ENCODE data around the gene TEKT3.

Gene TEKT3

GRCh38 chr17:15350777-15351477 is 9.5 kb upstream of the TEKT3 start:
- DNase-seq (ENCODE audit: low read depth): no peak

GRCh38 chr17:15349119-15349518 is 7.7 kb upstream of the TEKT3 start:
- no peak for DNase-seq (ENCODE audit: low read depth)

- DNase-seq (ENCODE audit: low read depth): peak; percentile 50
Observed at GRCh38 chr17:15348021-15348420, 6.6 kb upstream of the TEKT3 start.

DNA sequence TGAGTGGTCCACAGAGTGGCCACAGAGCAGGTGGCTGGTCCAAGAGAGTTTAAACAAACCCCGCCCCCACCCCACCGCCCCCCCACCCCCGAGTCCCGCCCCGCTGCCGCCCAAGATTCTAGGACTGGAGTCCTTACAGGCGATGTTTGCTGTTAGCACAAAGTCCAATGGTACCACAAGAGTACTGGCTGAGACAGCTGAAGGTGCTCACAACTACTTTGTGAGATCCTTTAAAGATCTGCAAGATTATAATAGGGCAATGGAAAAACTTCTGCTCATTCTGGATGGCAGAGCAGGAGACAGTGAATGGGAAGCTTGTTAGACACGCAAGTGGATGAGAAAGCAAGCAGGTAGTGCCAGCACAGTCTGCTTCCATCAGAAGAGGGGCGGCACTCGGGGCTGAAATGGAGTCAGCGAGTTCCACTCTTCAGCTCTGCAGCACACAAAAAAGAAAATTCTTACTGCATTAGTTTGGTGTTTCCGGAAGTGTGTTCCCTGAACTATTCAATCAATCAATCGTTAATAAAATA is 4.7 kb upstream of the TEKT3 start:
- no peak for DNase-seq (ENCODE audit: low read depth)

DNA sequence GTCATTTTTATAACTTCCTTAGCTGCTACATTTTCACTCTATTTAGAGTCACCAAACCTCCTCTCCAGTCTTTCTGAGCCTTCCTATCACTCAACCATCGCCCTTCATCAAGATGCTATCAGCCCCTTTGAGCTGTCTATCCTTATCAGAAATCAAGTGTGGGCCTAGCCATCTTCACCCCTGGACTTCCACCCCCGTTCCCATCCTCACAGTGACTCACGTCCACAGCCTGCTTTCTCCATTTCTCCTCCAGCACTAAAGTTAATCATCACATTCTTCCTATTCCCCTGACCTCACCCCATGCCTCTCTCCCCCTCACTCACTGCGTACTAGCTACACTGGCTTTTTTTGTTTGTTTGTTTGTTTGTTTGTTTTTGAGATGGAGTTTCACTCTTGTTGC is 2.4 kb upstream of the TEKT3 start:
- peak; percentile 76 for DNase-seq (ENCODE audit: low read depth)

DNA sequence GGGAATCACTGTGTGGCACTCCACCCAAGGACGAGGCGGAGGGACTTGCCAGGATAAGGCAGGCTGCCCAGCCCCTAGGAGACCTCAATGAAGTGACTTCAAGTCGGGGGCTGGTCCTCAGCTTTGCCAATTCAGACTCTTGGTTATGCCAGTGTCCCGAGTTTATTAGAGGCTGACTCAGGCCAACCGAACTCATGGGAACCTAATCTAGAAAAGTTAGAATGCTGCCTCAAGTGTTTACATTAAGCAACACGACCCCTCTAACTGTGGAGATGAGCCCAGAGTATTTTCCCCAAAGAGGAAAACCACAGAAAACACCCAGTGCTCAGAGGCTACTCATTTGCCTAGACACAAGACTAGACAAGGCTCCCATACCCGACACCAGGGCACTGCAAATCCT is 1.1 kb upstream of the TEKT3 start:
- peak; percentile 62 for DNase-seq (ENCODE audit: low read depth)

DNA sequence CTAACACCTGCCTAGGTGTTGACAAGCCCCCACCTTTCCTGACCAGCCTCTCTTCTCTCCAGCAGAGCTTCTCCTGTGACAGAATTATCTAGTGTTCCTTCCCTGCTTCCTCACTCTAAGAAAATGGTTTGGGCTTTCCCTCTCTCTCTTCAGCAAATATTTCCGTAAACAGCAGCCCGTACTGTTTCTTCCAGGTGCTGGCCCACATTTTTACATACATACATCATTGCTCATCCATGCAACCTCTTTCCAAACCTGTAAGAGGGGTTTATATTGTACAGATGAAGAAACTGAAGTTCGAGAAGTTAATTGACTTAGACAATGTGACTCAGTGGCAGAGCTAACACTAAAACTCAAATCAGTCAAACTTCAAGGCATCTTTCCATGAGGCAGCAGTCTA is 569 bp upstream of the TEKT3 start:
- no peak for DNase-seq (ENCODE audit: low read depth)

DNA sequence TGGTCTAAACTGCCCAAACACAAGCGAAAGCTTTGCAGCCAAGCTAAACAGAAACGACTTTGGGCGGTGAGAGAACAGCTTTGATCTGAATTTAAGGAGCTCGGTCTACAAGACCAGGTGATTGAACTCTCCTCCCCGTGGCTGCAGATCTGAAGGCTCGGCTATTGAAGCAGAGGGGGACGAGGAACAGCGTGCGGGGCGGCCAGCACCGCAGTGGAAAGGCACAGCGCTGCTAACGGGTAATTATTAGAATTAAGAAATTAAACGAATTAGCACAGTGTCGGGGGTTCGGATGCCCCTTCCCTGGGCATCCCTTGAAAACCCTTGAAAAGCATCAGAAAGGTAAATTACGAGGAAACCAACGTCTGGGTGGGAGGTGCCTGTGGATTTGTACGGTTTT is 431 bp downstream of the TEKT3 start:
- no peak for DNase-seq (ENCODE audit: low read depth)

- no peak for DNase-seq (ENCODE audit: low read depth)
Observed at GRCh38 chr17:15335446-15335845, 6.0 kb downstream of the TEKT3 start.

DNA sequence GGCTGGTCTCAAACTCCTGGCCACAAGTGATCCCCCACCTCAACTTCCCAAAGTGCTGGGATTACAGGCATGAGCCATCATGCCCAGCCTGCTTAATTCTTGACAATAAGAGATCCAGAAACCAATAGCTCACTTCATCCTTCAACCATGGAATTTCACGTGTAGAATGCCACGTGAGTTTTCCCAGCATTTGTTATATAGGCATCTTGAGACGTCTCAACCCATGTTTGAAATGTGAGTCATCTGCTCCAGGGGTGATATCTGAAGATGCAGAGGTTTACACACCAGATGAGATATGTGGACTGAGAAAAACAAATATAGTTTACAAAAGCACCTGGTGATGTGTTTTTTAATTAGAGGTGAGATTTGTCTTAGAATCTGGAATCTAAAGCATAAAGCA is 7.1 kb downstream of the TEKT3 start:
- peak; percentile 3 for DNase-seq (ENCODE audit: low read depth)

GRCh38 chr17:15332338-15332737 is 9.1 kb downstream of the TEKT3 start:
- DNase-seq (ENCODE audit: low read depth): no peak

DNA sequence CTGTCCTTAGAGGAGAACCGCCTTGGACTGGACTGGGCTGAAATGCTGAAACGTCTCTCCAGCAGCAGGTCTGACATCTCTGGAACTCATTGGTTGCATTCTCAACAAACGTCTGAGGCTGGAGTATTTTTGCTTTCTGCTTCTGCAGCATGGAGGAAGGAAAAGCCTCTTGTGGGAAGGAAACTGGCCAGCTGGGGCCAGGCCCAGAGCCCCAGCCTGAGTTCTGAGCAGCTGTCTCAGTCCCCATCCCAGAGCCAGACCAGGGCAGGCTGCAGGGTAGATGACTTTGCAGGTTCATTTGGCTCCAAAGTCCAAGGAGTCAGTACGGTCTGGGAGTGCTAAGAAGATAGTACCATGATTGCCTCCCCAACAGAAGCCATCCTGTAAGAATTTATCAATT is 18.3 kb downstream of the TEKT3 start:
- no peak for DNase-seq (ENCODE audit: low read depth)

- DNase-seq (ENCODE audit: low read depth): peak; percentile 64
Observed at GRCh38 chr17:15321556-15322251, 19.7 kb downstream of the TEKT3 start.

GRCh38 chr17:15319452-15320010 is 21.9 kb downstream of the TEKT3 start:
- DNase-seq (ENCODE audit: low read depth): no peak

DNA sequence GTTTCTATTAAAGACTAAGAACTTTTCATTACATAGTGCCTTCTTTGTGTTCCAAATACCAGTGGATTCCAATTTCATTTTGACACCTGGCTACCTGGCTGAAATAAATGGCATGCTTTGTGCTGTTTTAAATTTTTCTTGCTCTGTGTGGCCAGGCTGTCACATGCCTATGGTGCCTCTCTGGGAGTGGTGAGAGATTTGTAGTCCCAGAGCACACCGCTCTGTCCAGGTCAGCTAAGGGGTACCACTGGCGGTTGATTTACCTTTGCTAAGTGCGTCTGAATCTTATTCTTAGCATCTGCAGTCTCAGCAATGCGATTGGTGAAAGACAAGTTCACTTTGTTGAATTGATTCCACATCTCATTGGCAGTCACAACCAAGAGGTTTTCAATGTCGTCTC is 29.4 kb downstream of the TEKT3 start:
- no peak for DNase-seq (ENCODE audit: low read depth)

DNA sequence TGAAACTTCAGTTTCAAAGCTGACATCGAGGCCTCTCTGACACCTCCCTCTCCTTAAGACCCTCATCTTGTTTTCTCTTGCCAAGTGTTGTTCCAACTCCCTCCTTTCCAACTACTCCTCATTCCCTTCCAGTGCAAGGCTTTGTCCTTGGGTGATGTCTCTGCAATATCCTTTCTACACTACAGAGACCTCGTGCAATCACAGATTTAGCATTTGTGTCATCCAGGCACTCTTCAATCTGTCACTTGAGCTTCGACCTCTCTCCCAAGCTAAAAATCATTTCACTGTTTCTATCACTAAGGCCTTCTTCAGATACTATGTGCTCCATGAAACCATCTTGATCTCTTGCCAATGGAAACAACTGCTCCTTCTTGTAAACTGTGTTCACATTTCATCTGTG is 31.6 kb downstream of the TEKT3 start:
- no peak for DNase-seq (ENCODE audit: low read depth)

GRCh38 chr17:15309236-15309635 is 32.2 kb downstream of the TEKT3 start:
- DNase-seq (ENCODE audit: low read depth): no peak

- DNase-seq (ENCODE audit: low read depth): no peak
Observed at GRCh38 chr17:15308758-15309157, 32.6 kb downstream of the TEKT3 start.

GRCh38 chr17:15307710-15308111 is 33.7 kb downstream of the TEKT3 start:
- no peak for DNase-seq (ENCODE audit: low read depth)

DNA sequence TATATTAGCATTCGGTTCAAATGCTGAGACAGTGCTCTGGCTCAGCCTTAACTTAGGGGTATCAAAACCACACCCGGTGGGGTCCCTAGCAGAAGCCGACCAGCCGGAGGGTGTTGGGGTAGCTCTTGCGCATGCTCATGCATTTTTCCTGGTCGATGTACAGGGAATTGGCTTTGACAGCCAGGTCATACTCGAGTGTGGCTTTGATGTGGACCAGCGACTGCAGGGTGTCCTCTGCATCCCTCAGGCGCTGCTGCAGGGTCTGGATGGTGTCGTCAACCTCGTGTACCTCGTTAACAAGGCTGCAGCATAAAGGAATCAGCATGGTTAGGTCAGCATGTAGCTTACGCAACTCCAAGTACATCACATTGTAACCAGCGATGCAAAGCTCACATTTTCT is 37.5 kb downstream of the TEKT3 start:
- DNase-seq (ENCODE audit: low read depth): no peak

DNA sequence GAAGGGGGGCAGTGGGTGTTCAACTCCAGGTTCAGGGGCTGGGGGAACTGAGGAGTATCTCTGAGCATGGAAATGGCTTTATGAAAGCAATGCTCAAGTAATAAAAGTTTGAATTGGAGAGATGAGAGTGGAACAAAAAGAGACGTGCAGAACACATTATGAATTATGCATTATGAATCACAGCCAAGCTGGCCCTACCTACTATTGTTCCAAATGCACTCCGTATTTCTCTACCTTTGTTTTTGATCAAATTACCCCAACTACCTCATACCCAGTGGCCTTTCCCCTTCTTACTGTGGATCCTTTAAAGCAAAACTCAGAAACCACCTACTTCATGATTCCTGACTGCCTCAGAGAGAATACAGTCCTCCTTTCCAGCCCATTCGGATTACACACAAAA is 38.1 kb downstream of the TEKT3 start:
- no peak for DNase-seq (ENCODE audit: low read depth)

DNA sequence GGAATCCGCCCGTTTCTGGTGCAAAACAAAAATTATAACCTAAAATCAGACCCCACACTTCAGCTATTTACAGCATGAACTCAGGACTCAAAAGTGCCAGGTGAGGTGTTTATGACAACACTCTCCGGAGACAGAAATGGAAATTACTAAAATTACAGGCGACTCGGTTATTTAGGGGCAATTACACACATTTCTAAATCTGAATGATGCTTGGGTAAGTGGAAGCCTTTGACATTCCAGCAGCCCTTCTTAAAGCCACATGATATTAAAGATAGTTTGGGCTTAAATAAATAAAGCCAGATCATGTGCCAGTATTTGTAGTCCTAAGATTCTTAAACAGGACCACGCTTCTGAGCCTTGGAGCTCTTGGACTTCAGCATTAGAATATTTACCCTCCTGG is 39.6 kb downstream of the TEKT3 start:
- no peak for DNase-seq (ENCODE audit: low read depth)

GRCh38 chr17:15298176-15298575 is 43.2 kb downstream of the TEKT3 start:
- peak; percentile 87 for DNase-seq (ENCODE audit: low read depth)

Measured in EH (cell line).